GM12873 (cell line): Measurements from ENCODE around the gene KYNU.

Source experiments
- TF ChIP-seq, protein P1 (sequence below): IDR thresholded peaks from 2 replicates; pipeline ENCODE4 v1.5.1; 2012; ENCODE audit warnings: low read depth, mild to moderate bottlenecking, moderate library complexity, low read length, control low read depth; ENCODE audit not compliant: insufficient read depth; ENCODE audit errors: missing control alignments

The KYNU gene

GRCh38 chr2:142926445-142926844 lies 49.0 kb downstream of the KYNU start:
- TF ChIP-seq, protein P1, sequence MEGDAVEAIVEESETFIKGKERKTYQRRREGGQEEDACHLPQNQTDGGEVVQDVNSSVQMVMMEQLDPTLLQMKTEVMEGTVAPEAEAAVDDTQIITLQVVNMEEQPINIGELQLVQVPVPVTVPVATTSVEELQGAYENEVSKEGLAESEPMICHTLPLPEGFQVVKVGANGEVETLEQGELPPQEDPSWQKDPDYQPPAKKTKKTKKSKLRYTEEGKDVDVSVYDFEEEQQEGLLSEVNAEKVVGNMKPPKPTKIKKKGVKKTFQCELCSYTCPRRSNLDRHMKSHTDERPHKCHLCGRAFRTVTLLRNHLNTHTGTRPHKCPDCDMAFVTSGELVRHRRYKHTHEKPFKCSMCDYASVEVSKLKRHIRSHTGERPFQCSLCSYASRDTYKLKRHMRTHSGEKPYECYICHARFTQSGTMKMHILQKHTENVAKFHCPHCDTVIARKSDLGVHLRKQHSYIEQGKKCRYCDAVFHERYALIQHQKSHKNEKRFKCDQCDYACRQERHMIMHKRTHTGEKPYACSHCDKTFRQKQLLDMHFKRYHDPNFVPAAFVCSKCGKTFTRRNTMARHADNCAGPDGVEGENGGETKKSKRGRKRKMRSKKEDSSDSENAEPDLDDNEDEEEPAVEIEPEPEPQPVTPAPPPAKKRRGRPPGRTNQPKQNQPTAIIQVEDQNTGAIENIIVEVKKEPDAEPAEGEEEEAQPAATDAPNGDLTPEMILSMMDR: no peak

DNA sequence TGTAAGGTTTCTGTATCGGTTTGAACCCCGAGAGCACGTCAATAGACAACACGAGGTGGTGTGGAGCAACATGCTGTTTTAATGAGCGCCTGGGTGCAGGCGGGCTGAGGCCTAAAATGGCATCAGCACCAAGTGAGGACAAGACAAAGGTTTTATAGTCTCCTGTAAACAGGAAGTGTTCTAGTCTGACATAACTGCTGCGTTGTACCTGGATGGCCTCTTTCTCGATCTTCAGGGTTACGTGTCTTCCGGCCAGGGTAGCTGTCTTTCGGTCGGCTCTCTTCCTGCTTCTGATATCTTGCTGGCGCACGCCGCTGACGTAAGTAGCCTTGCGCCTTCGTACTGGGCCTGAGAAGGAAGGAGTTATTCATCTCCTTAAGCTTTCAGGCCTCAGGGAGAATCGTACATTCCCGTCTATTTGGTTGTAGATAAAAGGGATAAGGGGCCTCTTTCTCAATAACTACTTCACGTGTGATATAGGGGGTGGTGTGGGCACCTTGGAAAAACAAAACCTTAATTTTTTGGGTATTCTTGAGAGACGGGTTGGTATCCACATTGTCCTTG lies 53.5 kb downstream of the KYNU start:
- TF ChIP-seq, protein P1: no peak

DNA sequence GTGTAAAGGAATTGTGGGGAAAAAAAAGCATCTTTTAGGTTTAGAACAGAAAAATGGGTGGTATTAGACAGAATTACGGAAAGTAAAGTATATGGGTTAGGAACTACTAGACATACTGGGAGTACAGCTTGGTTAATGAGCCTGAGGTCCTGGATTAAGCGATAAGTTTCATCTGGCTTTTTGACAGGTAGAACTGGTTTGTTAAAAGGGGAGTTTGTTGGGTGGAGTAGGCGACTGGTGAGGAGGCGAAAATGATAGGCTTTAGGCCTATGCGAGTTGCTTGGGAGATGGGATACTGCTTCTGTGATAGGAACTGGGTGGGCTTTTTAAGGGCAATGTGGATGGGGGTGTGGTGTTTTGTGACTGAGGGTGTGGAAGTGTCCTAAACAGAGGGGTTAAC lies 56.5 kb downstream of the KYNU start:
- TF ChIP-seq, protein P1: no peak

- TF ChIP-seq, protein P1: no peak
Measured at GRCh38 chr2:142935563-142936089, 58.2 kb downstream of the KYNU start.

- TF ChIP-seq, protein P1: no peak
Measured at GRCh38 chr2:142936629-142937028, 59.2 kb downstream of the KYNU start.

- TF ChIP-seq, protein P1: no peak
Measured at GRCh38 chr2:142937347-142937746, 59.9 kb downstream of the KYNU start.

DNA sequence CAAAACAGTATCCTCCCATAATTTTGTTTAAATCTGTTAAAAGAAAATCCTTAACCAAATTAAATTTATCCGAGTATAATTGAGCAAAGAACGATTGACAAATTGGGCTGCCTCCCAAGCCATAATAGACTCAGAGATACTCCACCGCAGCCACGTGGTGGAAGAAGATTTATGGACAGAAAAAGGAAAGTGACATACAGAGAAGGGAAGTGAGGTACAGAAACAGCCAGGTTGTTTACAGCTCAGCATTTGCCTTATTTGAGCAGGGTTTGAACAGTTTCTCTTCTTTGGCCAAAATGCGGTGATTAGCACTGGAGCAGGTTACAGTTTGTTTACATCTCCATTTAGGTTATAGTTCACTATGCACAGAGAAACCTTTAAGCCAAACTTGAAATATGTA lies 60.8 kb downstream of the KYNU start:
- TF ChIP-seq, protein P1: no peak
